ENCODE data around the gene EFNB1.

EFNB1 gene

DNA sequence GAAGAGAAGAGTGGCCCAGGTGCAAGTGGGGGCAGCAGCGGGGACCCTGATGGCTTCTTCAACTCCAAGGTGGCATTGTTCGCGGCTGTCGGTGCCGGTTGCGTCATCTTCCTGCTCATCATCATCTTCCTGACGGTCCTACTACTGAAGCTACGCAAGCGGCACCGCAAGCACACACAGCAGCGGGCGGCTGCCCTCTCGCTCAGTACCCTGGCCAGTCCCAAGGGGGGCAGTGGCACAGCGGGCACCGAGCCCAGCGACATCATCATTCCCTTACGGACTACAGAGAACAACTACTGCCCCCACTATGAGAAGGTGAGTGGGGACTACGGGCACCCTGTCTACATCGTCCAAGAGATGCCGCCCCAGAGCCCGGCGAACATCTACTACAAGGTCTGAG, 11.4 kb downstream of the EFNB1 start:
- DNase-seq (ENCODE audit: low read depth, low spot score), result no peak
- TF ChIP-seq, protein P1, sequence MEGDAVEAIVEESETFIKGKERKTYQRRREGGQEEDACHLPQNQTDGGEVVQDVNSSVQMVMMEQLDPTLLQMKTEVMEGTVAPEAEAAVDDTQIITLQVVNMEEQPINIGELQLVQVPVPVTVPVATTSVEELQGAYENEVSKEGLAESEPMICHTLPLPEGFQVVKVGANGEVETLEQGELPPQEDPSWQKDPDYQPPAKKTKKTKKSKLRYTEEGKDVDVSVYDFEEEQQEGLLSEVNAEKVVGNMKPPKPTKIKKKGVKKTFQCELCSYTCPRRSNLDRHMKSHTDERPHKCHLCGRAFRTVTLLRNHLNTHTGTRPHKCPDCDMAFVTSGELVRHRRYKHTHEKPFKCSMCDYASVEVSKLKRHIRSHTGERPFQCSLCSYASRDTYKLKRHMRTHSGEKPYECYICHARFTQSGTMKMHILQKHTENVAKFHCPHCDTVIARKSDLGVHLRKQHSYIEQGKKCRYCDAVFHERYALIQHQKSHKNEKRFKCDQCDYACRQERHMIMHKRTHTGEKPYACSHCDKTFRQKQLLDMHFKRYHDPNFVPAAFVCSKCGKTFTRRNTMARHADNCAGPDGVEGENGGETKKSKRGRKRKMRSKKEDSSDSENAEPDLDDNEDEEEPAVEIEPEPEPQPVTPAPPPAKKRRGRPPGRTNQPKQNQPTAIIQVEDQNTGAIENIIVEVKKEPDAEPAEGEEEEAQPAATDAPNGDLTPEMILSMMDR (IDR thresholded peaks at IDR 0.05; ENCODE audit: insufficient read depth, low read length, missing control alignments), result no peak
- CTCF ChIA-PET, result no interaction called here
- POLR2A ChIA-PET, result no interaction called here
- H3K4me3 ChIP-seq (ENCODE audit: low read depth, low read length), result no peak overlapping the region

DNA sequence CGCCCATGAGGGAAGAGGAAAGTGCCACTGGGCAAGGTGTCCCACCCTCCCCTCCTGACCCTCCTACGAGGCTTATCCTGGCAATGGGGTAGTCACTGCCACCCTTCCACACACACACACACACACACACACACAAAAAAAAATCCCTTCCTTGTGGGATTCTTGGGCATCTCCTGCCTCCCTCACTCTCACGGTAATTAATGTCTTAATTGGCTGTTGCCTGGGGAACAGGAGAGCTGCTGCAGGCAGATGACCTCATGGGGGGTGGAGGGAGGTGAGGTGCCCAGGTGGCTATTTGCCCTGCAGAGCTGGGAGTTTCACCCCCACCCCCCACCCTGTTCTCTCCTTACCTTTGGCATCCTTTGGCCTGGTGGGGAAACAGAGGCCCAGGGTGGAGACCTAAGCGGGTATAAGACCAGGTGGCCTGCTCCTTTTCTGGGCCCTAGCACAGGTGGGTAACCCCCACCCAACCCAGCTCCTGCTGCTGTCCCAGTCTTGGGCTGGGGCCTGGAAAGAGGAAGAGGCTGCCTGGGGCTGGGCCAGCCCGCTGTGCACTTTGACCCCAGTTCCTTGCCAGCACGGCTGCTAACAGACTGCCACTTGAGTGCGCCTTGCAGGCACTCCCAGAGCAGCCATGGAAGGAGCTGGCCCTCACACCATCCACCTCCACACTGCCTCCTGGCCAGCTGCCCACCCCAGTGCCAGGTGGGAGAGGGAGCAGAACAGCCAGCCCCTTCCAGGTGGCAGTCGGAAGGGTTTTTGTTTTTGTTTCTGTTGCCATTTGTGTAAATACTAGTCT, 12.6 kb downstream of the EFNB1 start:
- ChIA-PET CTCF (no interaction called here), POLR2A (interaction anchor here (1.4 kb wide), 1 partner anchor 12 kb away, joined by 4 read pairs; no protein-coding TSS in a partner anchor)

DNA sequence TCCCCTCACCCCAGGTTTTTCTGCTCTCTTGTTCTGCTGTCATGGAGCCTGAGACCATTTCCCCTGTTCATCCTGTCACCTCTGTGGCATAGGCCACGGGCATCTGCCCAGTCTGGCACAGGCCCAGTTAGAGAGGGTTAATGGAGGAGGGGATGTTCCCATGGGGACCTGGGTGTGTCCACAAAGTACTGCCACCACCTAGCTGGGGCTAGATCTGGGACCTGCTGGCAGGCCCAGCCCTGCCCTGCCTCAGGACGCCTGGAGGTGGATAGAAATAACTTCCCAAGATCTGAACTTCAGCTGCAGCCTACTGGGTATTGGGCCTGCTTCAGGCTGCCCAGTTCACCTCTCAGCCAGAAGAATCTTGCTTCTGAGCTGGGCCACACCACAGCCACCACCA, 13.5 kb downstream of the EFNB1 start:
- ChIA-PET POLR2A (interaction anchor here (1.4 kb wide), 1 partner anchor 13 kb away, joined by 4 read pairs; no protein-coding TSS in a partner anchor), CTCF (no interaction called here)
- DNase-seq (ENCODE audit: low read depth, low spot score), result no peak
- TF ChIP-seq, protein P1 (IDR thresholded peaks at IDR 0.05; ENCODE audit: insufficient read depth, low read length, missing control alignments), result no peak
- no peak overlapping the region for H3K4me3 ChIP-seq (ENCODE audit: low read depth, low read length)

More for the DNA sequence above, 12.6 kb downstream of the EFNB1 start:
- DNase-seq (ENCODE audit: low read depth, low spot score), result no peak
- TF ChIP-seq, protein P1 (IDR thresholded peaks at IDR 0.05; ENCODE audit: insufficient read depth, low read length, missing control alignments), result no peak
- no peak overlapping the region for H3K4me3 ChIP-seq (ENCODE audit: low read depth, low read length)

DNA sequence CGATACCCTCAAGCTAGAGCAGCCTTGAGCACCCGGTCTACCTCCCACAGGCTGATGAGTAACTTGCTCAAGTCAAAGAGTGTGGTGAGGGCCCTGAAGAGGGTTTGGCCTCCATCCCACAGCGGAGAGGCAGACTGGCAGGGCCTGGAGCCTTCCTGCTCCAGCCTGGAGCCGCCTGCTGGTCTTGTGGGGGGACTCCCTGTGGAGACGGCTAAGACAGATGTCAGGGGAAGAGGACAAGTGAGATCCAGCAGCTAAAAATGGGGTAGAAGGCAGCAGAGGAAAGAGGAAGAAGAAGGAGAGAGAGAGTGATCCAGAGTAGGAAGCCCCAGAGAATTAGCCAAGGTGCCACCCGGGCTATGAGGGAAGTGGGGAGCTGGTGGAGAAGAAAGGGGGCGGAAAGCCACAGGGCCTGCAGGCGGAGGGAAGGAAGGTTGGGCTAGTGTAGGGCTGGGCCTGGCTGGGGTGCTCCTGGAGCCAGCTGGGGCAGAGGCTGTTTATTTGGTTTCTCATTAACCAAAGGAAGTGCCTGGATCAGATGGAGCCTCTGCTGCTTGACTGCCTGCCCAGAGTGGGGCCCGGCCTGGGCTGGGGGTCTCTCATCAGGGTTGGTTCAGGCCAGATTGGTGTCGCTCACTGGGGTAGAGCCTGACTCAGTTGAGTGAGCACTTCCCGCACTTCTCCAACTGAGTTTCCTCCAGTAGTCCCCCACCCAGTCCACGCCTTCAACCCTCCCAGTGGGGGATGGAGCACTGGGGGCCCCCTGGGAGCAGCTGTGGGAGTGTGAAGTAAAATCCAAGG, 14.2 kb downstream of the EFNB1 start:
- POLR2A ChIA-PET, result interaction anchor here (1.4 kb wide), 1 partner anchor 13 kb away, joined by 4 read pairs; no protein-coding TSS in a partner anchor
- CTCF ChIA-PET, result interaction anchor here (0.6 to 1.3 kb wide), 2 partner anchors 9 to 14 kb away, joined by 3 to 5 read pairs; partner anchors contain the start of gene EFNB1
- DNase-seq (ENCODE audit: low read depth, low spot score), result no peak
- H3K4me3 ChIP-seq (ENCODE audit: low read depth, low read length), result no peak overlapping the region
- TF ChIP-seq, protein P1 (IDR thresholded peaks at IDR 0.05; ENCODE audit: insufficient read depth, low read length, missing control alignments), result no peak

DNA sequence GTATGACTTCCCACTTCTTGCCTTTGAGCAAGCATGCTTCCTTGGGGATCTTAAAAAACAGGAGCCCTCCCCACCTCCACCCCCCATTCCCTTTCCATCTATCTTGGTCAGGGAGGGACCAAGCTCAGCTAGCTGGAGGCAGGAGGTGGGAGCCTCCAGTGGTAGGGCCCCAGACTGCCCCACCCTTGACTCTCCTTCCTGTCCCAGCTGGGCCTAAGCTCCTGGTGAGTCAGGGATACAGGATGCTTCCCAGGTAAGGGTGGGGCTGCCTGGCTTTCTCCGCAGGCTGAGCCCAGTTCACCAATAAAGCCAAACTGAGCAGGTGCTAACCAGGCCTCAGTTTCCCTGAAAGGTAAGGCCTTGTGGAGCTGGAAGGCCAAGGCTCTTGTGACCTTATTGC, 15.2 kb downstream of the EFNB1 start:
- ChIA-PET POLR2A (no interaction called here), CTCF (interaction anchor here (1.1 to 1.3 kb wide), 3 partner anchors 10 to 15 kb away, joined by 3 to 5 read pairs (median 3); partner anchors contain the start of gene EFNB1)
- TF ChIP-seq, protein P1 (IDR thresholded peaks at IDR 0.05; ENCODE audit: insufficient read depth, low read length, missing control alignments), result no peak
- DNase-seq (ENCODE audit: low read depth, low spot score), result no peak
- no peak overlapping the region for H3K4me3 ChIP-seq (ENCODE audit: low read depth, low read length)

DNA sequence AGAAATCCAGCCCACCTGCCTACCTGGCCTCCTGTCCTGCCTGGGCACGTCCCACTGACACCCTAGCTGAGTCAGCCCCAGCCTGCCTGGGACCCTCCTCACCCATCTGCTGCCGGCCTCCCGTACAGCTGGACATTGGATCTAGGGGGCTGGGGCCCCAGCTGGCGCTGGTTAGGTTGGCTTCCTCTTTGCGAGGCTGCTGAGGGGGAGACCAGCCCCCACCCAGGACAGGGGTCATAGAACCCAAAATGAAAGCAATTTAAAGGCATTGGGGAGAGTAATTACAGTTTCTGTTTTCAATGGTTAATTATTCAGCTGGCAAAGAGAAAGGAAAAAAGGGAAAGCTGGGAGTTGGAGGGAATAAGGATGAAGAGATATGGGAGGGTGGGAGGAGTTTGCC, 15.8 kb downstream of the EFNB1 start:
- ChIA-PET POLR2A (no interaction called here), CTCF (interaction anchor here (1.1 to 1.3 kb wide), 2 partner anchors 14 to 16 kb away, joined by 3 read pairs; partner anchors contain the start of gene EFNB1)
- no peak for DNase-seq (ENCODE audit: low read depth, low spot score)
- no peak overlapping the region for H3K4me3 ChIP-seq (ENCODE audit: low read depth, low read length)
- TF ChIP-seq, protein P1 (IDR thresholded peaks at IDR 0.05; ENCODE audit: insufficient read depth, low read length, missing control alignments), result no peak
